ENCODE measurements around the gene ACACA.

ACACA gene

GRCh38 chr17:37052450-37052849 lies 354.2 kb downstream of the ACACA start (continued):
- no peak for TF ChIP-seq AEBP2 (tag by site-specific recombination; IDR thresholded peaks at IDR 0.05; ENCODE audit: borderline replicate concordance)
- no peak for TF ChIP-seq ZNF335 (tag by site-specific recombination; conservative IDR thresholded peaks at IDR 0.05)
- no peak for TF ChIP-seq TRIM28 (IDR thresholded peaks at IDR 0.05; ENCODE audit: borderline replicate concordance, low read length)
- no peak for TF ChIP-seq ZNF585B (tag by site-specific recombination; IDR thresholded peaks at IDR 0.05)

- no peak overlapping the region for H3K4me3 ChIP-seq (ENCODE audit: low read depth, low read length)
- H3K36me3 ChIP-seq (ENCODE audit: control insufficient read depth in 2 of 2, insufficient read depth in 1 of 2, low read length in 2 of 2): peaks cover 0 to 53% of the 10 kb centered on the region in 2 experiments; a peak in 2 of 3 replicates
- no peak overlapping the region for H3K27ac ChIP-seq (ENCODE audit: extremely low read depth, low read depth, low read length)
- H3K9me3 ChIP-seq (ENCODE audit: control insufficient read depth, insufficient read depth, low read depth, low read length): no peaks in the 10 kb centered on the region
- peaks cover 7% of the 10 kb centered on the region; the same call in 1 of the 2 replicates for H3K4me1 ChIP-seq (ENCODE audit: control insufficient read depth, insufficient read depth, low read length)
- no peak for TF ChIP-seq ZNF132 (tag by site-specific recombination; IDR thresholded peaks at IDR 0.05; ENCODE audit: borderline replicate concordance)
- no peak for TF ChIP-seq KLF1 (tag by site-specific recombination; IDR thresholded peaks at IDR 0.05)
- no peak for TF ChIP-seq KLF16 (tag by site-specific recombination; IDR thresholded peaks at IDR 0.05)
- no peak for TF ChIP-seq KLF10 (tag by site-specific recombination; IDR thresholded peaks at IDR 0.05)
- TF ChIP-seq ZNF26 (tag by site-specific recombination; IDR thresholded peaks at IDR 0.05): no peak
- no peak for TF ChIP-seq ZSCAN5A (tag by site-specific recombination; IDR thresholded peaks at IDR 0.05)
- no peak for TF ChIP-seq ZNF488 (tag by site-specific recombination; IDR thresholded peaks at IDR 0.05)
- no peak for TF ChIP-seq ZNF791 (tag by site-specific recombination; IDR thresholded peaks at IDR 0.05)
- no peak for TF ChIP-seq INSM2 (tag by site-specific recombination; IDR thresholded peaks at IDR 0.05)
- no peak for TF ChIP-seq ZNF549 (tag by site-specific recombination; IDR thresholded peaks at IDR 0.05)
- TF ChIP-seq ZNF518A (tag by site-specific recombination; conservative IDR thresholded peaks at IDR 0.05; ENCODE audit: low read depth): no peak
- ChIA-PET POLR2A (no interaction called here), CTCF (interaction anchor here (0.5 to 1.2 kb wide), 4 partner anchors 80 to 380 kb away, joined by 3 to 4 read pairs (median 3); no protein-coding TSS in a partner anchor)
Measured at GRCh38 chr17:37051833-37052232, 354.8 kb downstream of the ACACA start.

All from HEK293 (cell line).